A549 (cell line): ENCODE data around the gene NUP214. TPM values are rescaled to one million over a fixed set of nuclear protein-coding genes. Genes with fewer than 3 reads are reported as not detected.
A peak's percentile ranks its signal among the peaks of the same experiment; 100 is the strongest.

ENCODE experiments used
- ATAC-seq, 2 experiments: fragments of 200-7000 bp in 1 of 2; fragments of >200 bp in 1 of 2; cut with Nextera tagmentation in 1 of 2; cut with Tn5 transposase in 1 of 2; 3 replicates each; pipeline versions ENCODE4 v1.8.0 to v1.9.1; 2018 to 2020; ENCODE audit warnings: mild to moderate bottlenecking in 1 of 2, moderate library complexity in 1 of 2
- CTCF ChIA-PET: fragments of 300-600 bp; sonication (Branson Sonifier 250); formaldehyde crosslinking; extraction: SDS; loops from one replicate; lab custom pipeline; 2021; ENCODE audit warnings: antibody characterized with exemption, inconsistent platforms; lab: Yijun Ruan, JAX
- POLR2A ChIA-PET: fragments of 350-600 bp; formaldehyde crosslinking; extraction: SDS; loops from one replicate; lab custom pipeline; 2021; ENCODE audit warnings: antibody characterized with exemption, inconsistent platforms; lab: Yijun Ruan, JAX
- DNase-seq, 2 experiments: peaks; one replicate each; pipeline versions ENCODE4 v3.0.0 to v3.0.0-alpha.2; 2011 to 2016; ENCODE audit warnings: low read depth in 1 of 2, low spot score in 1 of 2
- FAIRE-seq: peaks from 2 replicates; lab custom pipeline; 2011; peaks lifted over from hg19 to GRCh38; lab: Jason Lieb, UNC
- H3K27ac ChIP-seq, 2 experiments: fragments of >200 bp; sonication (Bioruptor Twin); formaldehyde crosslinking; 3 replicates each; pipeline ENCODE4 v1.5.1; 2016 to 2017
- H3K4me1 ChIP-seq: fragments of >200 bp; sonication (Bioruptor Twin); formaldehyde crosslinking; 3 replicates; pipeline ENCODE4 v1.6.1; 2016
- H3K4me2 ChIP-seq: fragments of >200 bp; sonication (Bioruptor Twin); formaldehyde crosslinking; 3 replicates; pipeline ENCODE4 v1.6.1; 2016
- H3K4me3 ChIP-seq: fragments of >200 bp; sonication (Bioruptor Twin); formaldehyde crosslinking; 3 replicates; pipeline ENCODE4 v1.5.1; 2016
- H3K9me3 ChIP-seq: fragments of >200 bp; sonication (Bioruptor Twin); formaldehyde crosslinking; 3 replicates; pipeline ENCODE4 v1.6.1; 2016
- CBX8 ChIP-seq: fragments of 200-600 bp; sonication (generic); IDR thresholded peaks from 2 replicates; pipeline ENCODE4 v1.6.1; 2016
- CEBPB ChIP-seq, 2 experiments: fragments of >200 bp in 1 of 2; sonication (Bioruptor Twin) in 1 of 2; formaldehyde crosslinking in 1 of 2; IDR thresholded peaks; 2 replicates each; pipeline ENCODE4 v1.6.1; 2012 to 2016
- EHF ChIP-seq: fragments of 250-450 bp; sonication (Bioruptor Pico); IDR thresholded peaks from 2 replicates; pipeline ENCODE4 v1.5.0; 2020; ENCODE audit warnings: mild to moderate bottlenecking
- EHMT2 ChIP-seq: fragments of 200-600 bp; sonication (generic); IDR thresholded peaks from 2 replicates; pipeline ENCODE4 v1.6.1; 2016; ENCODE audit warnings: antibody characterized with exemption, low read depth, mild to moderate bottlenecking, moderate library complexity
- ESRRA ChIP-seq: fragments of 150-350 bp; IDR thresholded peaks from 2 replicates; pipeline ENCODE4 v1.6.1; 2014; ENCODE audit warnings: mild to moderate bottlenecking, low read length, borderline replicate concordance
- FOXS1 ChIP-seq: fragments of 250-450 bp; sonication (Bioruptor Pico); IDR thresholded peaks from 2 replicates; pipeline ENCODE4 v1.5.0; 2020; ENCODE audit warnings: mild to moderate bottlenecking, moderate library complexity
- GATA3 ChIP-seq: IDR thresholded peaks from 2 replicates; pipeline ENCODE4 v1.6.1; 2012; ENCODE audit warnings: borderline replicate concordance
- HOXB5 ChIP-seq: fragments of 250-450 bp; sonication (Bioruptor Pico); IDR thresholded peaks from 2 replicates; pipeline ENCODE4 v1.5.0; 2020; ENCODE audit warnings: mild to moderate bottlenecking, moderate library complexity
- KDM1A ChIP-seq: fragments of 200-600 bp; sonication (generic); IDR thresholded peaks from 2 replicates; pipeline ENCODE4 v1.6.1; 2016; ENCODE audit warnings: low read depth, mild to moderate bottlenecking
- MYC ChIP-seq: IDR thresholded peaks from 2 replicates; pipeline ENCODE4 v1.6.1; 2012; ENCODE audit warnings: mild to moderate bottlenecking, inconsistent platforms, low read length, improper control_type of control experiment, borderline replicate concordance
- ZFP36 ChIP-seq: fragments of 450-650 bp; IDR thresholded peaks from 2 replicates; pipeline ENCODE4 v1.6.1; 2014; ENCODE audit warnings: borderline replicate concordance; ENCODE audit not compliant: partially characterized antibody
- WGBS: methylation state at CpG from one replicate; pipeline ENCODE4 v1.1.6; 2017; ENCODE audit errors: missing lambda C conversion rate; 5-methylcytosine and 5-hydroxymethylcytosine counted together
- polyA plus RNA-seq, 4 experiments: library from polyadenylated mRNA; depleted of rRNA in 3 of 4; stranded (reverse); fragments of >200 nt; fragmentation: RNase III in 1 of 4; extraction: RNeasy Plus Mini Kit Qiagen cat#74134 plus additional on column Dnase treatment in 1 of 4; gene quantifications; 2 replicates in 3 of 4; 3 replicates in 1 of 4; pipeline ENCODE4 v1.2.3, GENCODE V29; 2011 to 2017
- TF ChIP-seq, protein P1 (sequence below): fragments of >200 bp; sonication (Bioruptor Twin); formaldehyde crosslinking; IDR thresholded peaks from 2 replicates; pipeline ENCODE4 v1.6.1; 2016
- TF ChIP-seq, protein P2 (sequence below): IDR thresholded peaks from 2 replicates; pipeline ENCODE4 v1.6.1; 2012
- TF ChIP-seq, protein P3 (sequence below): IDR thresholded peaks from 2 replicates; pipeline ENCODE4 v1.6.1; 2012
- TF ChIP-seq, protein P4 (sequence below): fragments of 200-600 bp; sonication (generic); IDR thresholded peaks from 2 replicates; pipeline ENCODE4 v1.6.1; 2016; ENCODE audit warnings: antibody characterized with exemption, mild to moderate bottlenecking, moderate library complexity
- TF ChIP-seq, protein P5 (sequence below): fragments of 150-350 bp; IDR thresholded peaks from 2 replicates; pipeline ENCODE4 v1.6.1; 2014; ENCODE audit warnings: low read depth, mild to moderate bottlenecking, low read length
- TF ChIP-seq, protein P6 (sequence below): fragments of >200 bp; sonication (Bioruptor Twin); formaldehyde crosslinking; IDR thresholded peaks from 3 replicates; pipeline ENCODE4 v1.6.1; 2016
- TF ChIP-seq, protein P7 (sequence below): IDR thresholded peaks from 2 replicates; pipeline ENCODE4 v1.6.1; 2012; ENCODE audit warnings: low read depth, borderline replicate concordance

Gene NUP214
- polyA plus RNA-seq, 2 of the 4 experiments (the other 2 are of a cell fraction) = 14.4 to 18.5 TPM

DNA sequence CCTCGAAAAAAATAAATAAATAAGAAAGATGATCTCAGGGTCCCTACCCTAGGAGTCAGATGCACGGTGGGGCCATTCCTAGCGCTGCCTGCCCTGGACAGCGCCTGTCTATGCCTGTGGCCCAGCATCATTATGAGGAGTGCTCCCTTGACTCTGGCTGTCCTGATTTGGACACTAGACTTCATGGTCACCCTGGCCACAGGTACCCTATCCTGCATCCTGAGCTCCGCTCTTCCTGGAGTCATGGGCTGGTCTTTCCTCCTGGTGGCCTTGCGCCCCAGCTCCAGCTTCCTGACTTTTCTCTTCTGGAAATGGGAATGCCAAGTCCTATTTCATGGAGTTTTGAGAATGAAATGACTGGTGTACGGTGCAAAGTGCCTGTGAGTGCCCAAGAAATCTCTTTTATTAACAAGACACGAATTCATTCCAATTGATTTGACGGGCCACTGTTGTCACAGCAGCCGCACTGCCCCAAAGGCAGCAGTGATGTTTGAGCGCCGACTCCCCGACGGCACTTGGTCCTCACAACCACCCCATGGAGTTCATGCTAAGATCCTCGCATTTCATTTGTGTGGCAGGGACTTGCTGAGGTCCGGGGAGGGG, 29.6 kb upstream of the NUP214 start:
- TF ChIP-seq, protein P1, sequence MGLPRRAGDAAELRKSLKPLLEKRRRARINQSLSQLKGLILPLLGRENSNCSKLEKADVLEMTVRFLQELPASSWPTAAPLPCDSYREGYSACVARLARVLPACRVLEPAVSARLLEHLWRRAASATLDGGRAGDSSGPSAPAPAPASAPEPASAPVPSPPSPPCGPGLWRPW = no peak
- TF ChIP-seq, protein P2, sequence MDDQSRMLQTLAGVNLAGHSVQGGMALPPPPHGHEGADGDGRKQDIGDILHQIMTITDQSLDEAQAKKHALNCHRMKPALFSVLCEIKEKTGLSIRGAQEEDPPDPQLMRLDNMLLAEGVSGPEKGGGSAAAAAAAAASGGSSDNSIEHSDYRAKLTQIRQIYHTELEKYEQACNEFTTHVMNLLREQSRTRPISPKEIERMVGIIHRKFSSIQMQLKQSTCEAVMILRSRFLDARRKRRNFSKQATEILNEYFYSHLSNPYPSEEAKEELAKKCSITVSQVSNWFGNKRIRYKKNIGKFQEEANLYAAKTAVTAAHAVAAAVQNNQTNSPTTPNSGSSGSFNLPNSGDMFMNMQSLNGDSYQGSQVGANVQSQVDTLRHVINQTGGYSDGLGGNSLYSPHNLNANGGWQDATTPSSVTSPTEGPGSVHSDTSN = no peak
- TF ChIP-seq EHMT2 (no peak), CEBPB (IDR thresholded peaks at IDR 0.05) (no peak), ZFP36 (no peak)
- TF ChIP-seq, protein P3, sequence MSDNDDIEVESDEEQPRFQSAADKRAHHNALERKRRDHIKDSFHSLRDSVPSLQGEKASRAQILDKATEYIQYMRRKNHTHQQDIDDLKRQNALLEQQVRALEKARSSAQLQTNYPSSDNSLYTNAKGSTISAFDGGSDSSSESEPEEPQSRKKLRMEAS = no peak
- no peak for FAIRE-seq
- H3K4me2 ChIP-seq = peak overlapping the region; percentile 97
- POLR2A ChIA-PET = no interaction called here
- ATAC-seq = peak in 1 of 2 experiments; percentile 7; a peak in 4 of 6 replicates
- H3K9me3 ChIP-seq = no peaks in the 10 kb centered on the region
- H3K4me3 ChIP-seq = peak overlapping the region; percentile 70
- WGBS = 31% methylated on average over 15 of the region's 16 CpGs
- peak overlapping the region in 1 of 2 experiments; percentile 78; a peak in 3 of 6 replicates for H3K27ac ChIP-seq
- DNase-seq = no peak
- 0 out of 3 replicates have a peak, but pooled peaks cover 7% of the 10 kb centered on the region for H3K4me1 ChIP-seq
- CTCF ChIA-PET = interaction anchor here (0.7 to 2.7 kb wide), 8 partner anchors 8 to 241 kb away, joined by 3 to 7 read pairs (median 5); no protein-coding TSS in a partner anchor

DNA sequence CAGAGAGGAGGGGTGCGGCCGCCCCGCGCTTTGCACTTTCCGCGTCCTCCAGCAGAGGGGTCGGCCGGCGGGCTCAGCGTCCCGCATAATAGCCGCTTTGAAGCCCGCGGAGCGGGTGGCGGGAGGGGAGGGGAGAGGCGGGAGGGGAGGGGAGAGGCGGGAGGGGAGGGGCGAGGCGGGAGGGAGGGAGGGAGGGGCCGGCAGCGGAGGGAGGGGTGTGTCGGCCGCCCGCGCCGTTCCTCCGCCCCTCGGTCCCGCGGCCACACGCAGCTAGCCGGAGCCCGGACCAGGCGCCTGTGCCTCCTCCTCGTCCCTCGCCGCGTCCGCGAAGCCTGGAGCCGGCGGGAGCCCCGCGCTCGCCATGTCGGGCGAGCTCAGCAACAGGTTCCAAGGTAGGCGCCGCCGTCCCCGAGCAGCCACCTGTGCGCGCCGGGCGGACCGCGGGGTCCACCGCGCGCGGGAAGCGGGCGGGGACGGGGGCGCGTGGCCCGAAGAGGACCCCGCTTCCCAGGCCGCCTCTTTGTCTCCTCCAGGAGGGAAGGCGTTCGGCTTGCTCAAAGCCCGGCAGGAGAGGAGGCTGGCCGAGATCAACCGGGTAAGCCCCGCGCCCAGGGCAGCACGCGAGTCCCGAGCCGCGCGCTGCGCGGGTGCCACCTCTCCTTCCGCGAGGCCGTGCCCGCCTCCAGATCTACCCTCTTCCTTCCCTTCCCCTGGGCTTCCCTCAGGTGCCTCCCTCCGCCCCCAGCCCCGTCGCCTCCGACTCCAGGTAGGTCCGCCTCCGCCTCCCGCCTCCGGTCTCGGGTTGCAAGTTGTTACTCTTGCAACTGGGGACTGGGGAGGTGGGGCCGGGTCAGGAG, 28.9 kb upstream of the NUP214 start, which contains the start of gene AIF1L:
Gene AIF1L, plus strand, starts transcription at position 263 of the 857 bp plus-strand sequence. Its CDS starts 99 bp downstream, at position 362.
- Histone ChIP-seq H3K27ac (peak within 1 kb of the TSS; percentile 45 to 78; a peak in 5 of 6 replicates), H3K4me1 (0 out of 3 replicates have a peak, but pooled peaks cover 7% of the 10 kb centered on the region)
- CTCF ChIA-PET = interaction anchor here (1.5 to 2.7 kb wide), 3 partner anchors 10 to 39 kb away, joined by 4 to 7 read pairs (median 6); no protein-coding TSS in a partner anchor
- ATAC-seq = peak; percentile 55 to 78; a peak in 5 of 6 replicates
- TF ChIP-seq HOXB5 (CRISPR knock-in tag) = no peak
- TF ChIP-seq, all 56 proteins: peak for 0
- 9% methylated on average over 21 of the region's 99 CpGs for WGBS
- DNase-seq (peak; percentile 44 to 81), FAIRE-seq (no peak)
- POLR2A ChIA-PET = interaction anchor here (1.3 kb wide), 1 partner anchor 29 kb away, joined by 5 read pairs; the partner anchor contains the start of gene NUP214
- H3K4me3 ChIP-seq = peak within 1 kb of the TSS; percentile 70
- H3K9me3 ChIP-seq = no peaks in the 10 kb centered on the region
- peak within 1 kb of the TSS; percentile 97 for H3K4me2 ChIP-seq

DNA sequence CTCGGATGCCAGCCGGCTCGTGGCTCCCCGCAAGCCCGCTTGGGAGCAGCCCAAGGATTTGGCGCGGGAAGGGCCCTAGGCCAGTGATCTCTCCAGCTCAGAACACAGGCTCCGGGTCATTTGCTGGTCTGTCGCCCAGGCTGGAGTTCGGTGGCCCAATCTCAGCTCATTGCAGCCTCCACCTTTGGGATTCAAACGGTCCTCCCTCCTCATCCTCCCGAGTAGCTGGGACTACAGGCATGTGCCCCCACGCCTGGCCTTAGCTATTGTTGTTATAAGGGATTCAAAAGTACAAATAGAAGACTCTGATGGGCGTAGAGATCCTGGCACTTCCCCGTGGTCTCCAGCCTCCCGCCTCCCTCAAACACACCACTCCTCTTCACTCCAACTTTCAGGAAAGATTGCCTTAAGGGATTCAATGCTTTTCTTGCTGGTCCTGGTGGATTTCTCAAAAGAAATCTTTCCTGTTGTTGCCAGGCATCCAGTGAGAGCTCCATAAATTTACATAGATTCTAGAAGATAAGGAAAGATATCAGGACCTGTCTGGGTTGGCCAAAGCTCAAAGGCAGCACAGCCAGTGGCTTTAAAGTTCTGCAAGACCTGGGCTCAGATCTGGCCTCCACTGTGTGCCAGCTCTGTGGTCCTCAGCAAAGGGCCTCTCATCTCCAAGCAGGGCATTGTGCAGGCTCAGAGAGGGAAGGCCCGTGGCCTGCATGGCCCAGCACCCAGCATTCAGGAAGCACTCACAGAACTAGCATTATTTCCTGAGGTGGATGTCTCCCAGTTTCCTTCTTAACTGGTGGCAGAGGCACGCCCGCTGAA, 28.0 kb upstream of the NUP214 start:
- whole genome bisulfite sequencing = 76% methylated on average over 17 of the region's 19 CpGs
- peak in 1 of 2 experiments; percentile 5; a peak in 2 of 6 replicates for ATAC-seq
- ChIA-PET POLR2A (interaction anchor here (0.5 to 1.3 kb wide), 2 partner anchors 28 to 42 kb away, joined by 3 to 5 read pairs; partner anchors contain the start of gene NUP214), CTCF (interaction anchor here (1.2 to 2.7 kb wide), 4 partner anchors 9 to 239 kb away, joined by 3 to 7 read pairs (median 5); no protein-coding TSS in a partner anchor)
- Histone ChIP-seq H3K4me2 (peak overlapping the region; percentile 97), H3K27ac (no peak overlapping the region), H3K4me1 (0 out of 3 replicates have a peak, but pooled peaks cover 7% of the 10 kb centered on the region), H3K4me3 (peak overlapping the region; percentile 70), H3K9me3 (no peaks in the 10 kb centered on the region)
- no peak for DNase-seq
- FAIRE-seq = no peak
- TF ChIP-seq KDM1A (no peak), ESRRA (no peak), MYC (no peak), HOXB5 (CRISPR knock-in tag) (no peak), FOXS1 (no peak), EHF (CRISPR knock-in tag) (no peak), GATA3 (no peak), CBX8 (no peak)
- TF ChIP-seq, protein P4, sequence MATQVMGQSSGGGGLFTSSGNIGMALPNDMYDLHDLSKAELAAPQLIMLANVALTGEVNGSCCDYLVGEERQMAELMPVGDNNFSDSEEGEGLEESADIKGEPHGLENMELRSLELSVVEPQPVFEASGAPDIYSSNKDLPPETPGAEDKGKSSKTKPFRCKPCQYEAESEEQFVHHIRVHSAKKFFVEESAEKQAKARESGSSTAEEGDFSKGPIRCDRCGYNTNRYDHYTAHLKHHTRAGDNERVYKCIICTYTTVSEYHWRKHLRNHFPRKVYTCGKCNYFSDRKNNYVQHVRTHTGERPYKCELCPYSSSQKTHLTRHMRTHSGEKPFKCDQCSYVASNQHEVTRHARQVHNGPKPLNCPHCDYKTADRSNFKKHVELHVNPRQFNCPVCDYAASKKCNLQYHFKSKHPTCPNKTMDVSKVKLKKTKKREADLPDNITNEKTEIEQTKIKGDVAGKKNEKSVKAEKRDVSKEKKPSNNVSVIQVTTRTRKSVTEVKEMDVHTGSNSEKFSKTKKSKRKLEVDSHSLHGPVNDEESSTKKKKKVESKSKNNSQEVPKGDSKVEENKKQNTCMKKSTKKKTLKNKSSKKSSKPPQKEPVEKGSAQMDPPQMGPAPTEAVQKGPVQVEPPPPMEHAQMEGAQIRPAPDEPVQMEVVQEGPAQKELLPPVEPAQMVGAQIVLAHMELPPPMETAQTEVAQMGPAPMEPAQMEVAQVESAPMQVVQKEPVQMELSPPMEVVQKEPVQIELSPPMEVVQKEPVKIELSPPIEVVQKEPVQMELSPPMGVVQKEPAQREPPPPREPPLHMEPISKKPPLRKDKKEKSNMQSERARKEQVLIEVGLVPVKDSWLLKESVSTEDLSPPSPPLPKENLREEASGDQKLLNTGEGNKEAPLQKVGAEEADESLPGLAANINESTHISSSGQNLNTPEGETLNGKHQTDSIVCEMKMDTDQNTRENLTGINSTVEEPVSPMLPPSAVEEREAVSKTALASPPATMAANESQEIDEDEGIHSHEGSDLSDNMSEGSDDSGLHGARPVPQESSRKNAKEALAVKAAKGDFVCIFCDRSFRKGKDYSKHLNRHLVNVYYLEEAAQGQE = no peak
- TF ChIP-seq, protein P5, sequence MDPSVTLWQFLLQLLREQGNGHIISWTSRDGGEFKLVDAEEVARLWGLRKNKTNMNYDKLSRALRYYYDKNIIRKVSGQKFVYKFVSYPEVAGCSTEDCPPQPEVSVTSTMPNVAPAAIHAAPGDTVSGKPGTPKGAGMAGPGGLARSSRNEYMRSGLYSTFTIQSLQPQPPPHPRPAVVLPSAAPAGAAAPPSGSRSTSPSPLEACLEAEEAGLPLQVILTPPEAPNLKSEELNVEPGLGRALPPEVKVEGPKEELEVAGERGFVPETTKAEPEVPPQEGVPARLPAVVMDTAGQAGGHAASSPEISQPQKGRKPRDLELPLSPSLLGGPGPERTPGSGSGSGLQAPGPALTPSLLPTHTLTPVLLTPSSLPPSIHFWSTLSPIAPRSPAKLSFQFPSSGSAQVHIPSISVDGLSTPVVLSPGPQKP = no peak
- TF ChIP-seq, protein P6, sequence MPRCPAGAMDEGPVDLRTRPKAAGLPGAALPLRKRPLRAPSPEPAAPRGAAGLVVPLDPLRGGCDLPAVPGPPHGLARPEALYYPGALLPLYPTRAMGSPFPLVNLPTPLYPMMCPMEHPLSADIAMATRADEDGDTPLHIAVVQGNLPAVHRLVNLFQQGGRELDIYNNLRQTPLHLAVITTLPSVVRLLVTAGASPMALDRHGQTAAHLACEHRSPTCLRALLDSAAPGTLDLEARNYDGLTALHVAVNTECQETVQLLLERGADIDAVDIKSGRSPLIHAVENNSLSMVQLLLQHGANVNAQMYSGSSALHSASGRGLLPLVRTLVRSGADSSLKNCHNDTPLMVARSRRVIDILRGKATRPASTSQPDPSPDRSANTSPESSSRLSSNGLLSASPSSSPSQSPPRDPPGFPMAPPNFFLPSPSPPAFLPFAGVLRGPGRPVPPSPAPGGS = no peak
- TF ChIP-seq, protein P7, sequence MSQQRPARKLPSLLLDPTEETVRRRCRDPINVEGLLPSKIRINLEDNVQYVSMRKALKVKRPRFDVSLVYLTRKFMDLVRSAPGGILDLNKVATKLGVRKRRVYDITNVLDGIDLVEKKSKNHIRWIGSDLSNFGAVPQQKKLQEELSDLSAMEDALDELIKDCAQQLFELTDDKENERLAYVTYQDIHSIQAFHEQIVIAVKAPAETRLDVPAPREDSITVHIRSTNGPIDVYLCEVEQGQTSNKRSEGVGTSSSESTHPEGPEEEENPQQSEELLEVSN = no peak
